IMR-90 (cell line): ENCODE results near the gene AUTS2. TPM values are rescaled to one million over a fixed set of nuclear protein-coding genes. Genes with fewer than 3 reads are reported as not detected.

Source experiments
- ATAC-seq: fragments of 200-7000 bp; cut with Tn5 transposase; 2 replicates; pipeline ENCODE4 v1.9.1; 2020; ENCODE audit warnings: low read depth, mild to moderate bottlenecking, moderate library complexity
- BruUV-seq: library from RNA; stranded (reverse); fragments of 400-500 nt; replicated peaks from 2 replicates; lab custom pipeline; 2021; lab: Mats Ljungman, UMichigan
- CTCF ChIA-PET: fragments of 300-600 bp; formaldehyde crosslinking; extraction: SDS; loops from one replicate; lab custom pipeline; 2021; ENCODE audit warnings: antibody characterized with exemption; lab: Yijun Ruan, JAX
- POLR2A ChIA-PET: fragments of 300-600 bp; sonication (Branson Sonifier 250); formaldehyde crosslinking; loops from one replicate; lab custom pipeline; 2022; ENCODE audit warnings: antibody characterized with exemption; ENCODE audit not compliant: unreplicated experiment; lab: Charles Lee
- DNase-seq: peaks from one replicate; pipeline ENCODE4 v3.0.0; 2013
- H2AFZ ChIP-seq: replicated peaks from 2 replicates; pipeline ENCODE3; 2013; ENCODE audit warnings: low read length, mild to moderate bottlenecking; ENCODE audit not compliant: poor library complexity
- H2AK5ac ChIP-seq: 2 replicates; pipeline ENCODE4 v1.6.1; 2013; ENCODE audit warnings: low read depth, low read length, inconsistent platforms
- H2AK9ac ChIP-seq: replicated peaks from 2 replicates; pipeline ENCODE3; 2013; ENCODE audit warnings: mild to moderate bottlenecking, low read depth, low read length, moderate library complexity; ENCODE audit not compliant: poor library complexity
- H2BK120ac ChIP-seq: 2 replicates; pipeline ENCODE4 v1.6.1; 2013; ENCODE audit warnings: low read depth, low read length, inconsistent platforms
- H2BK15ac ChIP-seq: 3 replicates; pipeline ENCODE4 v1.6.1; 2013; ENCODE audit warnings: low read depth, low read length, inconsistent platforms
- H2BK20ac ChIP-seq: 2 replicates; pipeline ENCODE4 v1.6.1; 2013; ENCODE audit warnings: low read depth, mild to moderate bottlenecking, inconsistent platforms, low read length, moderate library complexity
- H2BK5ac ChIP-seq: 2 replicates; pipeline ENCODE4 v1.6.1; 2013; ENCODE audit warnings: mild to moderate bottlenecking, low read depth, low read length, inconsistent platforms; ENCODE audit not compliant: poor library complexity, severe bottlenecking
- H3K14ac ChIP-seq: replicated peaks from 2 replicates; pipeline ENCODE4 v1.6.1; 2013; ENCODE audit warnings: low read depth, low read length, inconsistent platforms
- H3K18ac ChIP-seq: 2 replicates; pipeline ENCODE4 v1.6.1; 2013; ENCODE audit warnings: low read depth, low read length, control low read depth
- H3K23ac ChIP-seq: 2 replicates; pipeline ENCODE4 v1.6.1; 2013; ENCODE audit warnings: low read depth, low read length, inconsistent platforms
- H3K27ac ChIP-seq: 2 replicates; pipeline ENCODE4 v1.5.1; 2013; ENCODE audit warnings: mild to moderate bottlenecking, control low read depth, low read length; ENCODE audit not compliant: insufficient read depth
- H3K27me3 ChIP-seq: 2 replicates; pipeline ENCODE4 v1.6.1; 2013; ENCODE audit warnings: low read length; ENCODE audit not compliant: control insufficient read depth, insufficient read depth
- H3K36me3 ChIP-seq: 2 replicates; pipeline ENCODE4 v1.6.1; 2013; ENCODE audit warnings: low read length, mixed read lengths; ENCODE audit not compliant: control insufficient read depth, insufficient read depth
- H3K4ac ChIP-seq: 2 replicates; pipeline ENCODE4 v1.6.1; 2013; ENCODE audit warnings: low read depth, low read length, inconsistent platforms
- H3K4me1 ChIP-seq: 2 replicates; pipeline ENCODE4 v1.6.1; 2013; ENCODE audit warnings: low read length, mixed read lengths; ENCODE audit not compliant: control insufficient read depth, insufficient read depth
- H3K4me2 ChIP-seq: 2 replicates; pipeline ENCODE4 v1.6.1; 2013; ENCODE audit warnings: low read depth, mild to moderate bottlenecking, control low read depth, low read length, moderate library complexity
- H3K4me3 ChIP-seq: 2 replicates; pipeline ENCODE4 v1.5.1; 2013; ENCODE audit warnings: low read depth, mild to moderate bottlenecking, control low read depth, low read length, moderate library complexity; ENCODE audit not compliant: insufficient read depth
- H3K56ac ChIP-seq: 2 replicates; pipeline ENCODE4 v1.6.1; 2013; ENCODE audit warnings: low read length, inconsistent platforms; ENCODE audit not compliant: insufficient read depth; ENCODE audit errors: extremely low read depth
- H3K79me1 ChIP-seq, 2 experiments: 2 replicates each; pipeline ENCODE4 v1.6.1; 2013; ENCODE audit warnings: low read length in 2 of 2, inconsistent platforms in 1 of 2, low read depth in 1 of 2
- H3K9ac ChIP-seq: 2 replicates; pipeline ENCODE4 v1.6.1; 2013; ENCODE audit warnings: low read depth, low read length, control low read depth
- H3K9me1 ChIP-seq: 2 replicates; pipeline ENCODE4 v1.6.1; 2013; ENCODE audit warnings: low read length, inconsistent platforms; ENCODE audit not compliant: insufficient read depth
- H3K9me3 ChIP-seq: 2 replicates; pipeline ENCODE4 v1.6.1; 2013; ENCODE audit warnings: low read length; ENCODE audit not compliant: control insufficient read depth, insufficient read depth
- H4K20me1 ChIP-seq: 2 replicates; pipeline ENCODE4 v1.6.1; 2013; ENCODE audit warnings: low read length, inconsistent platforms; ENCODE audit not compliant: insufficient read depth
- H4K5ac ChIP-seq: 2 replicates; pipeline ENCODE4 v1.6.1; 2013; ENCODE audit warnings: mild to moderate bottlenecking, low read depth, low read length, control low read depth
- H4K8ac ChIP-seq, 2 experiments: 2 replicates each; pipeline ENCODE4 v1.6.1; 2013; ENCODE audit warnings: low read depth in 2 of 2, low read length in 2 of 2, control low read depth in 1 of 2, inconsistent platforms in 1 of 2
- H4K91ac ChIP-seq: 2 replicates; pipeline ENCODE4 v1.6.1; 2013; ENCODE audit warnings: low read depth, low read length, inconsistent platforms; ENCODE audit not compliant: insufficient read depth
- CEBPB ChIP-seq: IDR thresholded peaks from 2 replicates; pipeline ENCODE4 v1.6.1; 2012; ENCODE audit warnings: low read depth, low read length, improper control_type of control experiment
- FOS ChIP-seq: fragments of 150-350 bp; IDR thresholded peaks from 2 replicates; pipeline ENCODE4 v1.6.1; 2016; ENCODE audit warnings: low read depth, low read length
- MAFK ChIP-seq: IDR thresholded peaks from 2 replicates; pipeline ENCODE4 v1.6.1; 2012; ENCODE audit warnings: low read depth, low read length, improper control_type of control experiment
- WGBS, 2 experiments: methylation state at CpG; one replicate each; pipeline versions ENCODE4 v1.1.5 to v1.1.7; 2013; ENCODE audit warnings: missing lambda C conversion rate in 2 of 2; ENCODE audit not compliant: insufficient read length in 1 of 2; ENCODE audit errors: extremely low coverage in 2 of 2; 5-methylcytosine and 5-hydroxymethylcytosine counted together
- dilution Hi-C: fragments of 300-500 bp; cut with HindIII; formaldehyde crosslinking; loops from one replicate; pipeline ENCODE4 v1.14.3; 2018; ENCODE audit warnings: low sequenced_read_pairs; ENCODE audit not compliant: unreplicated experiment
- in situ Hi-C: fragments of 300-500 bp; cut with MboI; formaldehyde crosslinking; loops from 3 replicates; pipeline ENCODE4 v1.14.3; 2019; ENCODE audit warnings: low sequenced_read_pairs, inconsistent platforms, mixed read lengths
- intact Hi-C: fragments of 100-400 bp; cut with micrococcal nuclease; formaldehyde crosslinking; loops from 2 replicates; pipeline ENCODE4 v1.10.0; 2022
- polyA plus RNA-seq, 3 experiments: library from polyadenylated mRNA; depleted of rRNA; stranded (reverse); fragments of >200 nt; gene quantifications; 2 replicates each; pipeline ENCODE4 v1.2.3, GENCODE V29; 2012; ENCODE audit warnings: low replicate concordance in 1 of 3
- total RNA-seq: library from RNA; depleted of rRNA; stranded (reverse); fragments of >200 nt; gene quantifications from 2 replicates; pipeline ENCODE4 v1.2.3, GENCODE V29; 2012

The AUTS2 gene
- total and polyA plus RNA-seq, 2 of the 4 experiments (the other 2 are of a cell fraction), result 0.90 to 3.0 TPM

- no peaks in the 10 kb centered on the region for H3K36me3 ChIP-seq
- WGBS, 2 experiments, result 29% methylated on average over 2 of the region's 6 CpGs; no CpG with 5 or more reads in 1 of the 2 experiments
- H3K4me1 ChIP-seq, result peaks cover 5% of the 10 kb centered on the region
- ChIA-PET CTCF (no interaction called here), POLR2A (no interaction called here)
- no peak overlapping the region for H3K18ac ChIP-seq
- ATAC-seq (no peak), DNase-seq (no peak)
- no peaks in the 10 kb centered on the region for H3K9me1 ChIP-seq
- H2AK9ac ChIP-seq, result no peak overlapping the region
- in situ Hi-C loops (no loop called here), intact Hi-C loops (no loop called here), dilution Hi-C loops (no loop called here)
- H2BK120ac ChIP-seq, result no peak overlapping the region
- H3K27me3 ChIP-seq, result peaks cover 3% of the 10 kb centered on the region; the same call in 1 of the 2 replicates
- no peak overlapping the region for H4K8ac ChIP-seq
- no peak overlapping the region for H3K23ac ChIP-seq
- no peak overlapping the region for H2BK15ac ChIP-seq
- no peak overlapping the region for H2BK20ac ChIP-seq
- no peak overlapping the region for H3K4ac ChIP-seq
- no peak overlapping the region for H3K4me3 ChIP-seq
- no peak overlapping the region for H3K27ac ChIP-seq
- H4K20me1 ChIP-seq, result no peaks in the 10 kb centered on the region
- H3K56ac ChIP-seq, result no peak overlapping the region
- H2AK5ac ChIP-seq, result no peak overlapping the region
- H4K5ac ChIP-seq, result no peak overlapping the region
- TF ChIP-seq MAFK, result no peak
- TF ChIP-seq CEBPB, result no peak
- TF ChIP-seq FOS, result no peak
- no peak overlapping the region for H2BK5ac ChIP-seq
- H2AFZ ChIP-seq, result no peak overlapping the region
- no peak overlapping the region for H3K4me2 ChIP-seq
- no peaks in the 10 kb centered on the region for H3K9me3 ChIP-seq
- no peak overlapping the region for H3K14ac ChIP-seq
- no peaks in the 10 kb centered on the region for H3K79me1 ChIP-seq
- no peak overlapping the region for H3K9ac ChIP-seq
- H4K91ac ChIP-seq, result no peak overlapping the region
- BruUV-seq, result no TSS peak
Observed at GRCh38 chr7:70627461-70627860, 1029.2 kb downstream of the AUTS2 start.
